Measurements from ENCODE around the gene PNPLA5.

DNA sequence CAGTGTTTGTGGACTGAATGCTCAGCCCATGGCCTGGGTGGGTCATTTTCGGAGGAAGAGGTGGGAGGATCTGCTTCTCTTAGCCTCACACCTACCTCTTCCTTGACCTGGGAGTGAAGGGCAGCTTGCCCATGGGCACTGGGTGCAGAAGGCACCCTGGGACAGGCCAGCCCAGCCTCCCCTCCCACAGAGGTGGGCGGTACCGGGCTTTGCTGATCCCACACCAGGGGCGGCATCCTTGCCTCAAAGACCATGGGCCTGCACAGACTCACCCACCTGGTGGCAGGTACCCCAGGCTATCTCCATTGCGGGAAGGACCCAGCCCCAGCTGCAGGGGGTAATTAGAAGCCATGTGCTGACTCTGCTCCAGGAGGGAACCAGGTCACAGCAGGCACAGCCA is 1.5 kb upstream of the PNPLA5 start:
- TF ChIP-seq, protein P1, sequence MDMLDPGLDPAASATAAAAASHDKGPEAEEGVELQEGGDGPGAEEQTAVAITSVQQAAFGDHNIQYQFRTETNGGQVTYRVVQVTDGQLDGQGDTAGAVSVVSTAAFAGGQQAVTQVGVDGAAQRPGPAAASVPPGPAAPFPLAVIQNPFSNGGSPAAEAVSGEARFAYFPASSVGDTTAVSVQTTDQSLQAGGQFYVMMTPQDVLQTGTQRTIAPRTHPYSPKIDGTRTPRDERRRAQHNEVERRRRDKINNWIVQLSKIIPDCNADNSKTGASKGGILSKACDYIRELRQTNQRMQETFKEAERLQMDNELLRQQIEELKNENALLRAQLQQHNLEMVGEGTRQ (IDR thresholded peaks at IDR 0.05; ENCODE audit: low read depth, low read length) = no peak
- TF ChIP-seq, protein P1 (CRISPR knock-in tag; IDR thresholded peaks at IDR 0.05; ENCODE audit: borderline replicate concordance) = no peak
- TF ChIP-seq PHB2 (IDR thresholded peaks at IDR 0.05; ENCODE audit: partially characterized antibody) (no peak), ZNF180 (CRISPR knock-in tag; IDR thresholded peaks at IDR 0.05; ENCODE audit: borderline replicate concordance, low read depth) (no peak), HNRNPL (IDR thresholded peaks at IDR 0.05; ENCODE audit: low read depth, low read length) (no peak), BRCA1 (CRISPR knock-in tag; IDR thresholded peaks at IDR 0.05) (no peak)

All from HepG2 (cell line).